ENCODE results near the gene PDE8B.

Gene PDE8B

GRCh38 chr5:77425420-77425819 is 214.9 kb downstream of the PDE8B start:
- no peak for TF ChIP-seq SUZ12 (IDR thresholded peaks at IDR 0.05; ENCODE audit: extremely low read depth, insufficient read depth, insufficient read length)
- no peak for TF ChIP-seq YY1 (IDR thresholded peaks at IDR 0.05; ENCODE audit: insufficient read depth, insufficient read length)
- no peak for TF ChIP-seq ZNF274 (IDR thresholded peaks at IDR 0.05; ENCODE audit: low read depth, low read length)
- no peaks in the 10 kb centered on the region for H3K9me3 ChIP-seq (ENCODE audit: insufficient read depth, low read length)
- no peaks in the 10 kb centered on the region for H3K4me1 ChIP-seq (ENCODE audit: insufficient read depth, insufficient read length)
- H3K27me3 ChIP-seq (ENCODE audit: insufficient read depth, insufficient read length) = no peaks in the 10 kb centered on the region
- no peak overlapping the region for H3K4me3 ChIP-seq (ENCODE audit: insufficient read length, low read depth)
- H3K9ac ChIP-seq (ENCODE audit: insufficient read length, low read depth) = no peak overlapping the region
- no peak for DNase-seq (ENCODE audit: low read depth, low spot score)
- H3K36me3 ChIP-seq (ENCODE audit: insufficient read depth, insufficient read length, low read length) = peaks cover 23% of the 10 kb centered on the region

GRCh38 chr5:77425998-77426659 is 215.6 kb downstream of the PDE8B start:
- Histone ChIP-seq H3K4me1 (ENCODE audit: insufficient read depth, insufficient read length) (no peaks in the 10 kb centered on the region), H3K27me3 (ENCODE audit: insufficient read depth, insufficient read length) (no peaks in the 10 kb centered on the region), H3K9ac (ENCODE audit: insufficient read length, low read depth) (no peak overlapping the region), H3K9me3 (ENCODE audit: insufficient read depth, low read length) (no peaks in the 10 kb centered on the region), H3K4me3 (ENCODE audit: insufficient read length, low read depth) (no peak overlapping the region), H3K36me3 (ENCODE audit: insufficient read depth, insufficient read length, low read length) (peaks cover 27% of the 10 kb centered on the region)
- DNase-seq (ENCODE audit: low read depth, low spot score) = no peak
- TF ChIP-seq YY1 (IDR thresholded peaks at IDR 0.05; ENCODE audit: insufficient read depth, insufficient read length) (no peak), ZNF274 (IDR thresholded peaks at IDR 0.05; ENCODE audit: low read depth, low read length) (no peak), SUZ12 (IDR thresholded peaks at IDR 0.05; ENCODE audit: extremely low read depth, insufficient read depth, insufficient read length) (no peak)

GRCh38 chr5:77426670-77427069 is 216.2 kb downstream of the PDE8B start:
- Histone ChIP-seq H3K4me1 (ENCODE audit: insufficient read depth, insufficient read length) (no peaks in the 10 kb centered on the region), H3K4me3 (ENCODE audit: insufficient read length, low read depth) (no peak overlapping the region), H3K27me3 (ENCODE audit: insufficient read depth, insufficient read length) (no peaks in the 10 kb centered on the region), H3K36me3 (ENCODE audit: insufficient read depth, insufficient read length, low read length) (peaks cover 30% of the 10 kb centered on the region), H3K9ac (ENCODE audit: insufficient read length, low read depth) (no peak overlapping the region), H3K9me3 (ENCODE audit: insufficient read depth, low read length) (no peaks in the 10 kb centered on the region)
- TF ChIP-seq YY1 (IDR thresholded peaks at IDR 0.05; ENCODE audit: insufficient read depth, insufficient read length) (no peak), SUZ12 (IDR thresholded peaks at IDR 0.05; ENCODE audit: extremely low read depth, insufficient read depth, insufficient read length) (no peak), ZNF274 (IDR thresholded peaks at IDR 0.05; ENCODE audit: low read depth, low read length) (no peak)
- DNase-seq (ENCODE audit: low read depth, low spot score) = no peak

GRCh38 chr5:77427998-77428397 is 217.5 kb downstream of the PDE8B start:
- Histone ChIP-seq H3K4me1 (ENCODE audit: insufficient read depth, insufficient read length) (no peaks in the 10 kb centered on the region), H3K27me3 (ENCODE audit: insufficient read depth, insufficient read length) (no peaks in the 10 kb centered on the region), H3K36me3 (ENCODE audit: insufficient read depth, insufficient read length, low read length) (peaks cover 43% of the 10 kb centered on the region), H3K4me3 (ENCODE audit: insufficient read length, low read depth) (no peak overlapping the region), H3K9ac (ENCODE audit: insufficient read length, low read depth) (no peak overlapping the region), H3K9me3 (ENCODE audit: insufficient read depth, low read length) (no peaks in the 10 kb centered on the region)
- no peak for TF ChIP-seq ZNF274 (IDR thresholded peaks at IDR 0.05; ENCODE audit: low read depth, low read length)
- no peak for TF ChIP-seq YY1 (IDR thresholded peaks at IDR 0.05; ENCODE audit: insufficient read depth, insufficient read length)
- DNase-seq (ENCODE audit: low read depth, low spot score) = no peak

GRCh38 chr5:77428526-77428925 is 218.0 kb downstream of the PDE8B start:
- no peak for DNase-seq (ENCODE audit: low read depth, low spot score)
- no peaks in the 10 kb centered on the region for H3K4me1 ChIP-seq (ENCODE audit: insufficient read depth, insufficient read length)
- H3K27me3 ChIP-seq (ENCODE audit: insufficient read depth, insufficient read length) = no peaks in the 10 kb centered on the region
- no peak overlapping the region for H3K4me3 ChIP-seq (ENCODE audit: insufficient read length, low read depth)
- no peak for TF ChIP-seq YY1 (IDR thresholded peaks at IDR 0.05; ENCODE audit: insufficient read depth, insufficient read length)
- TF ChIP-seq ZNF274 (IDR thresholded peaks at IDR 0.05; ENCODE audit: low read depth, low read length) = no peak
- TF ChIP-seq SUZ12 (IDR thresholded peaks at IDR 0.05; ENCODE audit: extremely low read depth, insufficient read depth, insufficient read length) = no peak
- H3K36me3 ChIP-seq (ENCODE audit: insufficient read depth, insufficient read length, low read length) = peaks cover 45% of the 10 kb centered on the region
- H3K9ac ChIP-seq (ENCODE audit: insufficient read length, low read depth) = no peak overlapping the region
- no peaks in the 10 kb centered on the region for H3K9me3 ChIP-seq (ENCODE audit: insufficient read depth, low read length)

DNA sequence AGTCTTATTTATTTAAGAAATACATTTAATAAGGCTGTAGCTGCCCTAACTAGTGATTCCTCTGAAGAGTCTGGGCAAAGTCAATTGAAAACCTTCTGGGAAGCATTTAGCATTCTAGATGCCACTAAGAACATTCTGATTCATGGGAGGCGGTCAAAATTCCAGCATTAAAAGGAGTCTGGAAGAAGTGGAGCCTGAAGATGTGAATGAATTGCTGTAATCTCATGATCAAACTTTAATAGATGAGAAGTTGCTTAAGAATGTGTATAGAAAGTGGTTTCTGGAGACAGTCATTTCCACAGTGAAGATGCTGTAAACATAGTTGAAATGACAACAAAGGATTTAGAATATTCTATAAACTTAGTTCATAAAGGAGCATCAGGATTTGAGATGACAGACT is 220.2 kb downstream of the PDE8B start:
- H3K4me1 ChIP-seq (ENCODE audit: insufficient read depth, insufficient read length) = no peaks in the 10 kb centered on the region
- no peaks in the 10 kb centered on the region for H3K27me3 ChIP-seq (ENCODE audit: insufficient read depth, insufficient read length)
- TF ChIP-seq ZNF274 (IDR thresholded peaks at IDR 0.05; ENCODE audit: low read depth, low read length) = no peak
- no peak for TF ChIP-seq SUZ12 (IDR thresholded peaks at IDR 0.05; ENCODE audit: extremely low read depth, insufficient read depth, insufficient read length)
- no peak for TF ChIP-seq YY1 (IDR thresholded peaks at IDR 0.05; ENCODE audit: insufficient read depth, insufficient read length)
- H3K9me3 ChIP-seq (ENCODE audit: insufficient read depth, low read length) = no peaks in the 10 kb centered on the region
- peaks cover 49% of the 10 kb centered on the region for H3K36me3 ChIP-seq (ENCODE audit: insufficient read depth, insufficient read length, low read length)
- no peak for DNase-seq (ENCODE audit: low read depth, low spot score)
- no peak overlapping the region for H3K4me3 ChIP-seq (ENCODE audit: insufficient read length, low read depth)
- no peak overlapping the region for H3K9ac ChIP-seq (ENCODE audit: insufficient read length, low read depth)

- Histone ChIP-seq H3K36me3 (ENCODE audit: insufficient read depth, insufficient read length, low read length) (peaks cover 50% of the 10 kb centered on the region), H3K4me3 (ENCODE audit: insufficient read length, low read depth) (no peak overlapping the region), H3K27me3 (ENCODE audit: insufficient read depth, insufficient read length) (no peaks in the 10 kb centered on the region), H3K9ac (ENCODE audit: insufficient read length, low read depth) (no peak overlapping the region), H3K4me1 (ENCODE audit: insufficient read depth, insufficient read length) (no peaks in the 10 kb centered on the region), H3K9me3 (ENCODE audit: insufficient read depth, low read length) (no peaks in the 10 kb centered on the region)
- no peak for TF ChIP-seq YY1 (IDR thresholded peaks at IDR 0.05; ENCODE audit: insufficient read depth, insufficient read length)
- no peak for TF ChIP-seq ZNF274 (IDR thresholded peaks at IDR 0.05; ENCODE audit: low read depth, low read length)
- TF ChIP-seq SUZ12 (IDR thresholded peaks at IDR 0.05; ENCODE audit: extremely low read depth, insufficient read depth, insufficient read length) = no peak
- no peak for DNase-seq (ENCODE audit: low read depth, low spot score)
Observed at GRCh38 chr5:77431286-77431685, 220.8 kb downstream of the PDE8B start.

Data from NT2/D1 (cell line).